CD1c-positive myeloid dendritic cell (primary cell): ENCODE measurements around the gene ARHGAP15.

Experiments
- DNase-seq: peaks from one replicate; pipeline ENCODE4 v3.0.0-alpha.2; 2016; ENCODE audit errors: extremely low spot score

ARHGAP15 gene

GRCh38 chr2:143225931-143226330 lies 96.7 kb downstream of the ARHGAP15 start:
- no peak for DNase-seq

DNA sequence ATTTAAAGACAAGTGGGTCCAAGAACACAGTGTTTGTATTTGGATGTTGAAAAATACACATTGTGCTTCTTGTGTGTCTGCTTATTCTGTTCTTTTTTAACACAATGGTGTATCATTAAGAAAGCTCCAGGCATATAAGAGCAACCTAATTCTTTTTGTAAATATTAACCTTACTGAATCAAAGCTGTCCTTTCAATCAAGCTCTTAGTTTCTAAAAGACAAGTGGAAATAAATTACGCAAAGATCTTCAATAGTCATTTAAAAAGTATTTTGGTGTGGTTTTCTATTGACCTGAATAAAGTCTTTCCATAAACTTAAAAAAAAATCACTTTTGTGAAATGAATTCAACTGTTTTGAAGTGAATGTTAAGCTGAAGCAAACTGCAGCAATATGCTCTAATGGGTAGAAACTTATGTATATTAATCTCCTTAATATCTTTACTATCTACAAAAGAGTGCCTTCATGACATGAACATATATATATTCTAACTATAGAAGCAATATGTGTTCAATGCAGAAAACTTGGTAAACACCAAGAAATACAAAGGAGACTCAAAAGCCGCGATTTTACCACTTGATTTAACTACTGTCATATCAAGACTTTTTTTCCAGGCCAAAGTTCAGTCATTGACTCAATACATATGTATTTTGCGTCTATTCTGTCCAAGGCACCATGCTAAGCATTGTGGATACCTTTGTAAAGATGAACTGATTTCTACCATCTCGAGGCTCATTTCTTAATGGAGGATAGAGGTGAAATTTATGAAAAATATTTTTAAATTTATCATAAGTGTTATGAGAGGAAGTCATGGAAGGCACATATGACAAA lies 97.7 kb downstream of the ARHGAP15 start:
- DNase-seq: no peak

GRCh38 chr2:143229411-143229810 lies 100.2 kb downstream of the ARHGAP15 start:
- no peak for DNase-seq

GRCh38 chr2:143229952-143230351 lies 100.7 kb downstream of the ARHGAP15 start:
- DNase-seq: no peak

- DNase-seq: no peak
Observed at GRCh38 chr2:143230506-143231253, 101.5 kb downstream of the ARHGAP15 start.

DNA sequence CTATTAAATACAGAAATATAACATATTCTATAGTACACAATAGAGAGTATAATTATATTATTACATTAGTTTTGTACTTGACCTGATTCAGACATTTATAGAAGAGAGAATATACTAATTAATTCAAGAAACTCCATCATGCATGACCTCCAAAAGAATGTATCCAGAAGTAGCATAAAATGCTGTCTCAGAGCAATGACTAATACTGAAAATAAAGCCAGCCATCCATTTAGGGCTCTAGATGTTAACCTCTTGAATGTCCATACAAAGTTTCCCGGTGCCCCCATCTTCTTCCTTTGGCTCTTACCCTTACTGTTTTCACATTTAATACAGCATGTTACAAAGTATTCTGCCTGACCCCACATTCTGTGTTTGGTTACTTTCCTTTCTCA lies 102.0 kb downstream of the ARHGAP15 start:
- DNase-seq: no peak

DNA sequence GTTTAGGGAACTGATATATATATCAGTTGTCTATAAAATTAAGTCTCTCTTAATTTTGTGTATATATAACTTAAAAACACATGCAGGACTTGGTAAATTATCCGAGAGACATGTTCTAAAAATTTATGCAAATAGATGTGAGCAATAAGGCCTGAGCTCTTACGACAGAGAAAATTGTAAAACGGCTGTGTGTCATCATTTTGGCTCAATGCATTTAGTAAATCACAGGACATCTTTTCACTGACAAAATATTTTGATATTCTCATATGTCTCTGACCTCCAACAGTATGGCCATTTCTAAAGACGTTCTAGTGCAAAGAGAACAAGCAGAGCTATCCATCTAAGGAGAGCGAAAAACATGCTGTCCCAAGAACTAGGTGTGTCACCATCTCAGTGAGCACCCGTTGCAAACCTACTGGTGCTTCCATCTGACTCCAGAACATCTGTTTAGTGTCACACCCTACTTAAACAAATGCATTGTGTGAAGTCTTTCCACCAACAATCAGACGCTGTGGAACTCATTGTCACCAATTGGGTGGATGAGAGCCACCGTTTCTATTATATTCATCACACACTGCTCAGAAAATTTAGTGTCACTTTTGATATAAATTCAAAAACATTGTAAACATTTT lies 108.0 kb downstream of the ARHGAP15 start:
- no peak for DNase-seq

- no peak for DNase-seq
Observed at GRCh38 chr2:143241403-143242088, 112.3 kb downstream of the ARHGAP15 start.

- no peak for DNase-seq
Observed at GRCh38 chr2:143246246-143246645, 117.0 kb downstream of the ARHGAP15 start.

GRCh38 chr2:143246815-143247744 lies 117.9 kb downstream of the ARHGAP15 start:
- DNase-seq: no peak

DNA sequence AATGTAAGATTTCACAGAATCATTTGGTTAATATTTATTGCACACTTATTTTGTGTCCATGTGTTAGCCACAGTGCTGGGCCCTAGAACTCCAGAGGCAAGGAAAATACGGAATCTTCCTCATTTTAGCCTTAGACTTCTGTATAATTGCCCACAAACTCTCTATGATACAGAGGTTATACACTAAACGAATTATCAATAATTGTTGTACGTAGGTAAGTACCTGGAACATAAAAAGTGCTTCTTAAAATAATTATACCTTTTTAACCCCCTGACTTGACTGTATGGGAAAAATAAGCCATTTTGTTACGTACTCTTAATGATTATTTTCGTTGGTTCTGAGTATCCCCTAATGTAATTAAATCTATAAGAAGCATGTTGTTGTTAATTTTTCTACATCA lies 119.4 kb downstream of the ARHGAP15 start:
- DNase-seq: no peak

- peak; percentile 16 for DNase-seq
Observed at GRCh38 chr2:143251681-143252080, 122.5 kb downstream of the ARHGAP15 start.

- no peak for DNase-seq
Observed at GRCh38 chr2:143252138-143252907, 123.1 kb downstream of the ARHGAP15 start.

DNA sequence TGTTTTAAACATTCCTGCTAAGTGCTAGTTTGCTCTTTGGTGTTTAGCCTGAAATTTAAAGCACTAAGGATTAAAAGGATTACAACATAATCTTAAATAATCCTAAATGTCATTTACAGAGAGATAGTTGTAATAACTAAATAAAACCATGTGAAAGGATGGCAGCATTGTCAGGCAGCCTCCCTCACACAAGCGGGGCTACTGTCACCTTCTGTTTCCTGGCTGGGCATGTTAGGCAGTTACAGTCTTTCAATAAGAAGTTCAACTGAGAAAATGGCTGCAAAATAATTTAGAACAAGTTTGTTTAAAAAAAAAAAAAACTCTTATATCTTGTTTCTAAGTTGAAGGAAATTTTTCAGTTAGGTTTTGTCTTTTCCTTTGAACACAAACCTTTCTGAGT lies 124.9 kb downstream of the ARHGAP15 start:
- DNase-seq: no peak

DNA sequence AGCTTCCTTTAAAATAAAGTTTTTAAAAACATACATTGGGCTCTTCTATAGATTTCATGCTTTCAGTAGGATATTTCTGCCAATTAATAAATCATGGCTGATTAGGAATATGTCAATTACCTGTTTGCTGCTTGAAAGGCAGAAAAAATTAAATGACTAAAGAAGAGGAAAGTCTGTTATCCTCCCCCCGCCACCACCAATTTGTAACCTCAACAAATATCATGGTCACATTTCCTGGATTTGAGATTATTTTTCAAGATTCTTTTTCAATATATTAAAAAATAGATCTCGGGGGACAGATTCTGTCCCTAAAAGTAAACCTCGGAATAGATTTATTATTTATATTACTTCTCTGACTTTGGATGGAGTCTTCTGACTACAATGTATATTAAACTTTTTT lies 125.9 kb downstream of the ARHGAP15 start:
- no peak for DNase-seq

DNA sequence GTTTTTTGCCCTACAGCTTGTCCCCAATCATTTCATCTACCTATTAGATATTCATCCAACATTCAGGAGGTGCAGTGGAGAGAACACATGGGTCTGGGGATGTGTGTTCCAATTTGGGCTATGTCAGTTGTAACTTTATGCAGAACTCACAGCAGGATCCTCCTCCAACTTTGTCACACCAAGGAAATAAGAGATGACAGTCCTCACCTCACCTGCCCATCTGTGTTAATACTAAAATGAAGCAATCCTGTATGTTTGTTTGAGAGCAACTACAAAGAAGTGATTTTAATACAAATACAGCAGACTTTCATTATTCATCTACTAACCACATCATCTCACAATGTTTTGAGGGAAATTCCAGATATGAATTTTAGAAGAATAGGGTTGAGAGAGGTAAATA lies 126.7 kb downstream of the ARHGAP15 start:
- DNase-seq: no peak

DNA sequence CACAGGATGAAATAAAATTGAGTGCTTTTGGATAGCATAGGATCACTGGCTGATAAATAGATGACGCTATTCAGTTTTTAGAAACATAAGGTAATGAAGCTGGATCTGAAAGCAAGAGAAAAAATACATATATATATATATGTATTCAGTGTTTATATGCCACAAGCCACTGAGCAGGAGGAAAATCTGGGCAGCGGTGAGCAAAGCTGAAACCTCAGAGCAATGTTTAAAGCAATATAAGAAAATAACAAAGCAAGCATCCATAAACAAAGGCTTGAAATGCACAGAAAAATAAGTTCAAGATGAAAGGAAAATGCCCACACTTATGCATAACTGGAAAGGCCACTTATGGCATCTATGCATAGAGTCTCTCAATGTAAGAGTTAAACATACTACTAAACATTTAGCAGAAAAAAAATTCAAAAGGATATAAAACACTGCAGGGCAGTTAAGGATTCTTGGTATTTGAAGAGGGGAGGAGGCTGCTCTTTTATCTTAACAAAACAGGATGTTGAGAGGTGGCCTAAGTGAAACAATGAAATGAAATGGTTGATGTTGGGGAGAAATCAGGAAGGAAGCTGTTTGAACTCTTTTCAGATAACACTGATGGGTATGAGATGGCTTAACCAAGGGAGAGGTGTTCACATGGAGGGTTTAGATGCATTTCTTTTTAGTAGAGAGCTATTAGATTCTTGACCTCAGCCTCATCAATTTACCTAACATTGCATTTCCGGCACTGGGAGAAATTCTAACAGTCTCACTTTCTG lies 129.1 kb downstream of the ARHGAP15 start:
- DNase-seq: peak; percentile 20

DNA sequence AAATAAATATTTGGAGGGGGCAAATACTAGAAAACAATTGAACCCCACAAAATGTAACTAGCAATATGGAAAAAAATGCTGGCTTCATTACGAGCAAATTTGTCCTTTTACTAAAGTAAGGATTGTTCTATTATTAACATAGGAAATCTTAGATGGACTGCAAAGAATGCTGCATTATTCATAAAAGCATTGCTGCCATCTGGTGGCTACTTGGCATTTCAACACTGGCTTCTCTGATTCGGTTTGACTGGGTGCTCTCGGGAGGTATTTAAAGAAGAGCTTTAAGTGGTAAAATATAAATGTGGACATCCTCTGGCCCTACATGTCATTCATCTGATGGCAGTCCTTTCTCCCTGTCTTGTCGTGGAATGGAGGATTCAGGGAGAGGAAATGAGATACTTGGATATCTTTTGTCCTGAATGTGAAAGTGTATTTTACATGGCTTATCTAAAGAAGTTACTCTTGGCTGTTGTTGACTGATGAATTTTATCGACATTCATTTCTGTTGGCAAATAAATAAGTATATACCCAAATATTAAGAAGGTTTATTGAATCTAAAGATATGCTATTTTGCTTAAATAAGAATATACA lies 130.2 kb downstream of the ARHGAP15 start:
- peak; percentile 71 for DNase-seq

GRCh38 chr2:143261986-143262385 lies 132.8 kb downstream of the ARHGAP15 start:
- DNase-seq: peak; percentile 85
